Panc1 (cell line): Measurements from ENCODE around the gene CDH13.

Experiments used
- CTCF ChIP-seq: fragments of 450-650 bp; IDR thresholded peaks from 2 replicates; pipeline ENCODE4 v1.5.1; 2017; ENCODE audit warnings: mild to moderate bottlenecking
- POLR2AphosphoS5 ChIP-seq: IDR thresholded peaks from 2 replicates; pipeline ENCODE4 v1.6.1; 2012; ENCODE audit warnings: mild to moderate bottlenecking, low read depth, low read length, moderate library complexity
- REST ChIP-seq, 2 experiments: IDR thresholded peaks; 2 replicates each; pipeline ENCODE4 v1.6.1; 2011 to 2012; ENCODE audit warnings: low read depth in 2 of 2, control low read depth in 1 of 2, low read length in 1 of 2, mild to moderate bottlenecking in 1 of 2, moderate library complexity in 1 of 2; ENCODE audit not compliant: insufficient read depth in 1 of 2
- TCF7L2 ChIP-seq: IDR thresholded peaks from 2 replicates; pipeline ENCODE4 v1.6.1; 2011; ENCODE audit warnings: mild to moderate bottlenecking, low read depth, low read length, inconsistent platforms

GRCh38 chr16:83666449-83666848 is 1039.7 kb downstream of the CDH13 start:
- TF ChIP-seq POLR2AphosphoS5 = no peak
- no peak for TF ChIP-seq CTCF
- no peak for TF ChIP-seq REST (IDR thresholded peaks at IDR 0.05; ENCODE audit: insufficient read depth in 1 of 2, low read depth in 2 of 2, low read length in 1 of 2)
- TF ChIP-seq TCF7L2 = no peak
